GM12878 (cell line): ENCODE measurements around the gene SH2B3. TPM values are rescaled to one million over a fixed set of nuclear protein-coding genes. Genes with fewer than 3 reads are reported as not detected.

Experiments used
- ATAC-seq: fragments of 200-7000 bp; cut with Tn5 transposase; 3 replicates; pipeline ENCODE4 v1.9.1; 2020; ENCODE audit warnings: mild to moderate bottlenecking, moderate library complexity
- BruUV-seq: library from RNA; stranded (reverse); fragments of 400-500 nt; replicated peaks from 2 replicates; lab custom pipeline; 2021; lab: Mats Ljungman, UMichigan
- CTCF ChIA-PET: fragments of 300-600 bp; sonication (Branson Sonifier 250); formaldehyde crosslinking; extraction: SDS; loops from one replicate; lab custom pipeline; 2021; ENCODE audit warnings: inconsistent platforms; lab: Yijun Ruan, JAX
- POLR2A ChIA-PET: fragments of 350-600 bp; formaldehyde crosslinking; extraction: SDS; loops from one replicate; lab custom pipeline; 2021; ENCODE audit warnings: inconsistent platforms; lab: Charles Lee
- RAD21 ChIA-PET: fragments of 300-600 bp; sonication (Branson Sonifier 250); formaldehyde crosslinking; loops from one replicate; lab custom pipeline; 2023; ENCODE audit warnings: antibody characterized with exemption; ENCODE audit not compliant: unreplicated experiment; lab: Charles Lee
- SMC1A ChIA-PET: fragments of 300-600 bp; sonication (Branson Sonifier 250); formaldehyde crosslinking; loops from one replicate; lab custom pipeline; 2023; ENCODE audit not compliant: unreplicated experiment, uncharacterized antibody; lab: Charles Lee
- DNase-seq: peaks from one replicate; pipeline ENCODE4 v3.0.0-alpha.2; 2011; ENCODE audit warnings: low read depth, low spot score
- FAIRE-seq: peaks from 3 replicates; lab custom pipeline; 2011; peaks lifted over from hg19 to GRCh38; lab: Jason Lieb, UNC
- H2AFZ ChIP-seq: 2 replicates; pipeline ENCODE4 v1.6.0; 2011; ENCODE audit warnings: low read depth, low read length, control low read depth; ENCODE audit not compliant: control insufficient read depth
- H3K27ac ChIP-seq: 2 replicates; pipeline ENCODE4 v1.5.1; 2011; ENCODE audit warnings: control low read depth; ENCODE audit not compliant: control insufficient read depth, insufficient read depth
- H3K27me3 ChIP-seq, 2 experiments: replicated peaks in 1 of 2; 2 replicates each; pipeline versions ENCODE4 v1.6.0 to v1.6.1; 2011; ENCODE audit warnings: low read length in 1 of 2; ENCODE audit not compliant: control insufficient read depth in 2 of 2, insufficient read depth in 2 of 2
- H3K36me3 ChIP-seq, 2 experiments: 2 replicates each; pipeline ENCODE4 v1.5.1; 2011; ENCODE audit warnings: low read length in 1 of 2; ENCODE audit not compliant: control insufficient read depth in 2 of 2, insufficient read depth in 2 of 2
- H3K4me1 ChIP-seq: 2 replicates; pipeline ENCODE4 v1.6.1; 2011; ENCODE audit warnings: mild to moderate bottlenecking, low read length, moderate library complexity, mixed read lengths; ENCODE audit not compliant: control insufficient read depth, insufficient read depth
- H3K4me2 ChIP-seq: 2 replicates; pipeline ENCODE4 v1.6.0; 2011; ENCODE audit warnings: control low read depth; ENCODE audit not compliant: control insufficient read depth, insufficient read depth
- H3K4me3 ChIP-seq: fragments of 200-600 bp; sonication (generic); 2 replicates; pipeline ENCODE4 v1.5.1; 2016
- H3K79me2 ChIP-seq: 2 replicates; pipeline ENCODE4 v1.6.0; 2011; ENCODE audit warnings: low read length; ENCODE audit not compliant: control insufficient read depth, insufficient read depth
- H3K9ac ChIP-seq: 2 replicates; pipeline ENCODE4 v1.8.0; 2011; ENCODE audit warnings: low read length, control low read depth, mixed read lengths; ENCODE audit not compliant: control insufficient read depth, insufficient read depth
- H3K9me3 ChIP-seq: replicated peaks from 3 replicates; pipeline ENCODE4 v1.5.1; 2011; ENCODE audit warnings: mild to moderate bottlenecking, low read length; ENCODE audit not compliant: control insufficient read depth, insufficient read depth
- H4K20me1 ChIP-seq: 2 replicates; pipeline ENCODE4 v1.6.0; 2011; ENCODE audit not compliant: control insufficient read depth, insufficient read depth
- BCL11A ChIP-seq: IDR thresholded peaks from 2 replicates; pipeline ENCODE4 v1.6.1; 2011; ENCODE audit warnings: low read depth, low read length
- CTCF ChIP-seq, 3 experiments: IDR thresholded peaks in 2 of 3; conservative IDR thresholded peaks in 1 of 3; 2 replicates each; pipeline ENCODE4 v1.5.1; 2011; ENCODE audit warnings: low read depth in 3 of 3, low read length in 3 of 3, mild to moderate bottlenecking in 3 of 3, control low read depth in 2 of 3, moderate library complexity in 2 of 3, inconsistent platforms in 1 of 3, mixed read lengths in 1 of 3; ENCODE audit not compliant: control insufficient read depth in 2 of 3, insufficient read depth in 1 of 3; ENCODE audit errors: extremely low read depth in 1 of 3
- CUX1 ChIP-seq: IDR thresholded peaks from 2 replicates; pipeline ENCODE4 v1.6.1; 2012; ENCODE audit warnings: improper control_type of control experiment, low read depth, low read length; ENCODE audit not compliant: insufficient replicate concordance
- E2F8 ChIP-seq: fragments of 450-650 bp; IDR thresholded peaks from 2 replicates; pipeline ENCODE4 v1.6.1; 2018; ENCODE audit warnings: mild to moderate bottlenecking, low read depth, moderate library complexity; ENCODE audit not compliant: partially characterized antibody
- FOS ChIP-seq: IDR thresholded peaks from 3 replicates; pipeline ENCODE4 v1.6.1; 2011; ENCODE audit warnings: borderline replicate concordance; ENCODE audit not compliant: insufficient read length; ENCODE audit errors: extremely low read depth
- HDAC6 ChIP-seq: fragments of 200-600 bp; sonication (generic); IDR thresholded peaks from one replicate; pipeline ENCODE4 v1.8.0; 2017; ENCODE audit warnings: antibody characterized with exemption; ENCODE audit not compliant: unreplicated experiment
- IRF4 ChIP-seq: IDR thresholded peaks from 2 replicates; pipeline ENCODE4 v1.6.1; 2011; ENCODE audit warnings: low read depth, low read length
- NR2C1 ChIP-seq: fragments of 450-650 bp; IDR thresholded peaks from 2 replicates; pipeline ENCODE4 v1.6.1; 2017; ENCODE audit warnings: antibody characterized with exemption, mild to moderate bottlenecking, moderate library complexity
- PAX8 ChIP-seq: fragments of 450-650 bp; IDR thresholded peaks from 2 replicates; pipeline ENCODE4 v1.6.1; 2017; ENCODE audit warnings: mild to moderate bottlenecking, moderate library complexity
- TBL1XR1 ChIP-seq: IDR thresholded peaks from 2 replicates; pipeline ENCODE4 v1.6.1; 2012; ENCODE audit warnings: low read depth, low read length, improper control_type of control experiment
- ZNF622 ChIP-seq: fragments of 450-650 bp; IDR thresholded peaks from 2 replicates; pipeline ENCODE4 v1.6.1; 2017; ENCODE audit warnings: mild to moderate bottlenecking, inconsistent platforms
- WGBS: methylation state at CpG from one replicate; pipeline ENCODE4 v1.1.6; 2016; ENCODE audit warnings: low lambda C conversion rate; ENCODE audit not compliant: insufficient replicate concordance, insufficient coverage; ENCODE audit errors: missing lambda C conversion rate; 5-methylcytosine and 5-hydroxymethylcytosine counted together
- in situ Hi-C: fragments of 300-500 bp; cut with MboI; formaldehyde crosslinking; loops from 9 replicates; pipeline ENCODE4 v1.14.3; 2018; ENCODE audit warnings: mixed read lengths
- intact Hi-C: fragments of 100-400 bp; cut with micrococcal nuclease; formaldehyde crosslinking; loops from one replicate; pipeline ENCODE4 v1.14.2; 2022; ENCODE audit not compliant: unreplicated experiment
- polyA plus RNA-seq, 11 experiments: library from polyadenylated mRNA; depleted of rRNA in 4 of 11; unstranded in 6 of 11; stranded (reverse) in 5 of 11; fragments of >200 nt; fragmentation: Nextera tagmentation in 4 of 11; fragmentation: Illumina TruSeq in 1 of 11; extraction: Ambion mirVana in 4 of 11; extraction: Trizol in 1 of 11; gene quantifications; 1 replicate in 1 of 11; 2 replicates in 10 of 11; pipeline versions ENCODE4 v1.2.1 to v1.2.3, GENCODE V29; 2011 to 2016; ENCODE audit warnings: inconsistent platforms in 2 of 11, missing spikeins in 2 of 11, low read depth in 1 of 11
- total RNA-seq, 4 experiments: library from RNA; depleted of rRNA in 3 of 4; stranded (reverse); fragments of >200 nt in 3 of 4; fragmentation: Illumina TruSeq in 1 of 4; extraction: Trizol in 1 of 4; gene quantifications; 2 replicates each; pipeline versions ENCODE4 v1.2.1 to v1.2.3, GENCODE V29; 2013 to 2021
- TF ChIP-seq, protein P1 (sequence below): fragments of 450-650 bp; IDR thresholded peaks from 2 replicates; pipeline ENCODE4 v1.6.1; 2017; ENCODE audit warnings: borderline replicate concordance

Gene SH2B3
- total and polyA plus RNA-seq, 10 of the 15 experiments (the other 5 are each of a cell fraction or from before 2014, with no cell fraction given) = 5.8 to 46.4 (median 23.3) TPM

DNA sequence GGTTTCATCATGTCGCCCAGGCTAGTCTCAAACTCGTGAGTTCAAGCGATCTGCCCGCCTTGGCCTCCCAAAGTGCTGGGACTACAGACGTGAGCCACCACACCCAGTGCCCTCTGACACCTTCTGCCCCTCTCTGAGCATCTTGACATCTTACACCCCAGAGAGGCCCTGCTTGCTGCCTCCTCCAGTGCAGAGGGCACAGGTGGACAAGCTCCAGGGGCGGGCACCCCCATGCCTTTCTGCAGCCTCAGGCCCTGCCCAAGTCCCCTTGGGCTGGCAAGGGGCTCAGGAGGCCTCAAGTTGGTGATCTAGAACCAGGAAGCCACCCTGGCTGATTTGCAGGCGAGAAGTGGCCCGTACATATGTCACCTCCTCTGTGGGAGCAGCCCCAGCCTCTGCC lies 11.2 kb upstream of the SH2B3 start:
- no TSS peak for BruUV-seq
- CTCF ChIA-PET = interaction anchor here (1.3 to 27.0 kb wide), 2 partner anchors 56 to 60 kb away, joined by 3 to 1117 read pairs; no protein-coding TSS in a partner anchor
- Histone ChIP-seq H3K9ac (no peak overlapping the region), H3K79me2 (no peaks in the 10 kb centered on the region), H3K4me3 (no peak overlapping the region), H3K4me2 (no peak overlapping the region), H3K4me1 (peaks cover 27% of the 10 kb centered on the region), H4K20me1 (no peaks in the 10 kb centered on the region), H3K27me3 (no peaks in the 10 kb centered on the region), H3K9me3 (no peaks in the 10 kb centered on the region), H2AFZ (no peak overlapping the region), H3K27ac (no peak overlapping the region), H3K36me3 (no peaks in the 10 kb centered on the region)
- in situ Hi-C loops (no loop called here), intact Hi-C loops (loop anchor here (10.0 kb wide), 2 partner anchors 290 to 390 kb away; partner anchors contain the start of genes ACAD10 and BRAP)
- ATAC-seq (no peak), DNase-seq (no peak), FAIRE-seq (no peak)
- RAD21 ChIA-PET = interaction anchor here (19.6 kb wide), 1 partner anchor 50 kb away, joined by 804 read pairs; no protein-coding TSS in a partner anchor
- POLR2A ChIA-PET = no interaction called here
- 57% methylated on average over 3 of the region's 8 CpGs for WGBS
- SMC1A ChIA-PET = interaction anchor here (0.6 to 22.6 kb wide), 4 partner anchors 51 to 135 kb away, joined by 3 to 605 read pairs (median 34); no protein-coding TSS in a partner anchor
- TF ChIP-seq TBL1XR1 = no peak
- no peak for TF ChIP-seq HDAC6
- no peak for TF ChIP-seq CUX1
- no peak for TF ChIP-seq IRF4
- TF ChIP-seq E2F8 = no peak
- no peak for TF ChIP-seq NR2C1
- TF ChIP-seq ZNF622 = no peak
- no peak for TF ChIP-seq CTCF (IDR thresholded peaks at IDR 0.05 in 2 of 3, conservative IDR thresholded peaks at IDR 0.05 in 1 of 3; ENCODE audit: control insufficient read depth in 2 of 3, extremely low read depth in 1 of 3, insufficient read depth in 1 of 3, low read depth in 3 of 3, low read length in 3 of 3)
- no peak for TF ChIP-seq FOS
- TF ChIP-seq PAX8 = no peak
- TF ChIP-seq BCL11A = no peak
- TF ChIP-seq, protein P1, sequence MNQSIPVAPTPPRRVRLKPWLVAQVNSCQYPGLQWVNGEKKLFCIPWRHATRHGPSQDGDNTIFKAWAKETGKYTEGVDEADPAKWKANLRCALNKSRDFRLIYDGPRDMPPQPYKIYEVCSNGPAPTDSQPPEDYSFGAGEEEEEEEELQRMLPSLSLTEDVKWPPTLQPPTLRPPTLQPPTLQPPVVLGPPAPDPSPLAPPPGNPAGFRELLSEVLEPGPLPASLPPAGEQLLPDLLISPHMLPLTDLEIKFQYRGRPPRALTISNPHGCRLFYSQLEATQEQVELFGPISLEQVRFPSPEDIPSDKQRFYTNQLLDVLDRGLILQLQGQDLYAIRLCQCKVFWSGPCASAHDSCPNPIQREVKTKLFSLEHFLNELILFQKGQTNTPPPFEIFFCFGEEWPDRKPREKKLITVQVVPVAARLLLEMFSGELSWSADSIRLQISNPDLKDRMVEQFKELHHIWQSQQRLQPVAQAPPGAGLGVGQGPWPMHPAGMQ = no peak
